Suprapubic skin (tissue), 4 donors: ENCODE data around the gene SDS. TPM values are rescaled to one million over a fixed set of nuclear protein-coding genes. Genes with fewer than 3 reads are reported as not detected.

Experiments
- DNase-seq, 2 donors: peaks; one replicate each; pipeline ENCODE4 v3.0.0-alpha.2; 2019; ENCODE audit warnings: low spot score in 2 of 2
- H3K27ac ChIP-seq: fragments of 200-600 bp; sonication (generic); one replicate; pipeline ENCODE4 v1.5.1; 2019
- H3K27me3 ChIP-seq: fragments of 200-600 bp; sonication (generic); one replicate; pipeline ENCODE4 v1.5.1; 2019
- H3K36me3 ChIP-seq: fragments of 200-600 bp; sonication (generic); one replicate; pipeline ENCODE4 v1.5.1; 2019
- H3K4me1 ChIP-seq: fragments of 200-600 bp; sonication (generic); one replicate; pipeline ENCODE4 v1.5.1; 2019
- H3K4me3 ChIP-seq: fragments of 200-600 bp; sonication (generic); one replicate; pipeline ENCODE4 v1.5.1; 2019; ENCODE audit warnings: mild to moderate bottlenecking
- H3K9me3 ChIP-seq: fragments of 200-600 bp; sonication (generic); one replicate; pipeline ENCODE4 v1.5.1; 2019
- EP300 ChIP-seq: sonication (generic); formaldehyde crosslinking; IDR thresholded peaks from one replicate; pipeline ENCODE4 v1.6.1; 2017; ENCODE audit warnings: antibody characterized with exemption
- POLR2A ChIP-seq, 2 donors: fragments of 450-650 bp; IDR thresholded peaks; one replicate each; pipeline ENCODE4 v1.6.1; 2017; ENCODE audit warnings: antibody characterized with exemption in 2 of 2, mild to moderate bottlenecking in 2 of 2, moderate library complexity in 2 of 2
- POLR2AphosphoS5 ChIP-seq, 3 donors: sonication (generic); formaldehyde crosslinking; IDR thresholded peaks; one replicate each; pipeline ENCODE4 v1.6.1; 2017; ENCODE audit warnings: antibody characterized with exemption in 3 of 3
- WGBS: methylation state at CpG from one replicate; pipeline ENCODE4 v1.1.5; 2018; 5-methylcytosine and 5-hydroxymethylcytosine counted together
- total RNA-seq, 4 donors: library from RNA; depleted of rRNA; stranded (reverse); fragments of >200 nt; gene quantifications; one replicate each; pipeline ENCODE4 v1.1.0, GENCODE V29; 2016
- TF ChIP-seq, protein P1 (sequence below), 2 donors: fragments of 200-600 bp in 1 of 2; fragments of 450-650 bp in 1 of 2; sonication (generic) in 1 of 2; IDR thresholded peaks; one replicate each; pipeline ENCODE4 v1.5.1; 2016 to 2019; ENCODE audit warnings: antibody characterized with exemption in 2 of 2, mild to moderate bottlenecking in 1 of 2, moderate library complexity in 1 of 2

Gene SDS
- total RNA-seq, 4 donors from 2014 or later, result 2.7 TPM; not detected in 3

DNA sequence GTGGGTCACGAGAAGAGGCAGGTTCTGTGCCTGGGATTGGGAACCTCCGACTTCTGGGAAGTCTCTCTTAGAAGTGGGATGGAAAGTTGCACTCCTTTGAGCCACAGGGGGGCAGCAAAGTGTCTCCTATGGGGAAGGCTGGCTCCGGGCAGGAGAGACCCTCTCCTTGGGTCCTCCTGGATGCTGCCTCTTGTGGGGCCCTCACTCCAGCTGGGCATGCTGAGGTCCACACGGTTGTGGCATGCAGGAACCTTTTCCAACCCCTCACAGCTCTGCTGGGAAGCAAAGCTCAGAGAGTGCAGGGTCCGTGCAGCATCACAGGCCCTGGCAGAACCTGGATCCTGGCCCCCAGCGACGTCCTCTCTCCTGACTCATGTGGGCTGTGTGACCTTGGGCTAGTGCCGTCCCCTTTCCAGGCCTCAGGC lies 35.9 kb upstream of the SDS start:
- no peak overlapping the region for H3K27ac ChIP-seq
- TF ChIP-seq POLR2A (IDR thresholded peaks at IDR 0.05) (no peak), EP300 (no peak), POLR2AphosphoS5 (IDR thresholded peaks at IDR 0.05) (no peak)
- TF ChIP-seq, protein P1, sequence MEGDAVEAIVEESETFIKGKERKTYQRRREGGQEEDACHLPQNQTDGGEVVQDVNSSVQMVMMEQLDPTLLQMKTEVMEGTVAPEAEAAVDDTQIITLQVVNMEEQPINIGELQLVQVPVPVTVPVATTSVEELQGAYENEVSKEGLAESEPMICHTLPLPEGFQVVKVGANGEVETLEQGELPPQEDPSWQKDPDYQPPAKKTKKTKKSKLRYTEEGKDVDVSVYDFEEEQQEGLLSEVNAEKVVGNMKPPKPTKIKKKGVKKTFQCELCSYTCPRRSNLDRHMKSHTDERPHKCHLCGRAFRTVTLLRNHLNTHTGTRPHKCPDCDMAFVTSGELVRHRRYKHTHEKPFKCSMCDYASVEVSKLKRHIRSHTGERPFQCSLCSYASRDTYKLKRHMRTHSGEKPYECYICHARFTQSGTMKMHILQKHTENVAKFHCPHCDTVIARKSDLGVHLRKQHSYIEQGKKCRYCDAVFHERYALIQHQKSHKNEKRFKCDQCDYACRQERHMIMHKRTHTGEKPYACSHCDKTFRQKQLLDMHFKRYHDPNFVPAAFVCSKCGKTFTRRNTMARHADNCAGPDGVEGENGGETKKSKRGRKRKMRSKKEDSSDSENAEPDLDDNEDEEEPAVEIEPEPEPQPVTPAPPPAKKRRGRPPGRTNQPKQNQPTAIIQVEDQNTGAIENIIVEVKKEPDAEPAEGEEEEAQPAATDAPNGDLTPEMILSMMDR (IDR thresholded peaks at IDR 0.05), result peak in 1 of 2 donors; percentile 22
- no peak overlapping the region for H3K4me3 ChIP-seq
- H3K27me3 ChIP-seq, result peaks cover 47% of the 10 kb centered on the region
- no peaks in the 10 kb centered on the region for H3K9me3 ChIP-seq
- no peaks in the 10 kb centered on the region for H3K36me3 ChIP-seq
- WGBS, result 46% methylated on average over 7 of the region's 8 CpGs
- no peaks in the 10 kb centered on the region for H3K4me1 ChIP-seq
- DNase-seq, result no peak

DNA sequence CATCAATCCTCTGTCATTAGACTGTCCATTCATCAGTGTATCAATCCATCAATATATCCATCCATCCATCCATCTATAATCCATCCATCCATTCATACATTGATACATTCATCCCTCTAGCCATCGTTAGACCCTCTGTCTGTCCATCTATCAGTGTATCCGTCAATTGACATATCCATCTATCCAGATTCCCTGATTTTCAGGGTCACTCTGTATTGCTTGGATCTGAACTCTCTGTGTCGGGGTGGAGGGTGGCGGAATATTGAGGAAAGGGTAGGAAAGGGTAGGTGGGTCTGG lies 35.6 kb upstream of the SDS start:
- WGBS, result 46% methylated on average over 4 of the region's 4 CpGs

DNA sequence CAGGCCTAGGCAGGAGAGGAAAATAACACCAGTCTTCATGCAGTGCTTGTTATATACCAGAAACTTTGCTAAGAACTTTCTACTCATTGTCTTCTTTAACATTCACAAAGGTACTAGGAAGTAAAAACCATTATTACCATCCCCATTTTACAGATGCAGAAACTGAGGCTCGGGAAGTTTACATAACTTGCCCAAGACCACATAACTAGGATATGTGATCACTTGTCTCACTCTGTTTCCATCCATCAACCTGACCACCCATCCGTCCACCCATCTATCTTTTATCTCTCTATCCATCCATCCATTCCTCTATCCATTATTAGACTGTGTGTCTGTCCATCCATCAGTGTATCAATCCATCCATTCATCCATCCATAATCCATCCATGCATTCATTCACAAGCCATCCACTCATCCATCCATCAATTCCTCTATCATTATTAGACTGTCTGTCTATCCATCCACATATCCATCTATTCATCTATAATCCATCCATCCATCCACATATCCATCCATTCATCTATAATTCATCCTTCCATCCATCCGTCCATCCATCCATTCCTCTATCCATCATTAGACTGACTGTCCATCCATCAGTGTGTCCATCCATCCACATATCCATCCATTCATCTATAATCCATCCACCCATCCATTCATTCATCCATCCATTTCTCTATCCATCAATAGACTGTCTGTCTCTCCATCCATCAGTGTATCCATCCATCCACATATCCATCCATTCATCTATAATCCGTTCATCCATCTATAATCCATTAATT lies 35.0 kb upstream of the SDS start:
- Histone ChIP-seq H3K9me3 (no peaks in the 10 kb centered on the region), H3K27ac (no peak overlapping the region), H3K4me3 (no peak overlapping the region), H3K4me1 (no peaks in the 10 kb centered on the region), H3K27me3 (peaks cover 41% of the 10 kb centered on the region), H3K36me3 (no peaks in the 10 kb centered on the region)
- WGBS, result 86% methylated on average over 4 of the region's 4 CpGs
- TF ChIP-seq POLR2A (IDR thresholded peaks at IDR 0.05), result no peak
- TF ChIP-seq, protein P1 (IDR thresholded peaks at IDR 0.05), result no peak
- no peak for TF ChIP-seq EP300
- no peak for TF ChIP-seq POLR2AphosphoS5 (IDR thresholded peaks at IDR 0.05)
- DNase-seq, result no peak

More for the DNA sequence above, 35.6 kb upstream of the SDS start:
- Histone ChIP-seq H3K27ac (no peak overlapping the region), H3K27me3 (peaks cover 46% of the 10 kb centered on the region), H3K36me3 (no peaks in the 10 kb centered on the region), H3K4me1 (no peaks in the 10 kb centered on the region), H3K4me3 (no peak overlapping the region), H3K9me3 (no peaks in the 10 kb centered on the region)
- TF ChIP-seq, protein P1 (IDR thresholded peaks at IDR 0.05), result no peak
- no peak for TF ChIP-seq POLR2AphosphoS5 (IDR thresholded peaks at IDR 0.05)
- no peak for TF ChIP-seq EP300
- TF ChIP-seq POLR2A (IDR thresholded peaks at IDR 0.05), result no peak
- no peak for DNase-seq

DNA sequence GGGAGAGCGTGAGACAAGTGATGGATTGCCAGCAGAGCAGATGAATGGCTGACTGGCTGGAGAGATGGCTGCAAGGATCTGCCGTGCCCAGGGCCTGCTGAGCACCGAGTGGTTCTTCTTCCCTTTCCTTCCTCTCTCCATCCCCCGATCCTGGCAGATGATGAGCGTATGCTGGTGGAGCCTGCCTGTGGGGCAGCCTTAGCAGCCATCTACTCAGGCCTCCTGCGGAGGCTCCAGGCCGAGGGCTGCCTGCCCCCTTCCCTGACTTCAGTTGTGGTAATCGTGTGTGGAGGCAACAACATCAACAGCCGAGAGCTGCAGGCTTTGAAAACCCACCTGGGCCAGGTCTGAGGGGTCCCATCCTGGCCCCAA lies 34.0 kb upstream of the SDS start:
- Histone ChIP-seq H3K4me1 (no peaks in the 10 kb centered on the region), H3K27ac (no peak overlapping the region), H3K27me3 (peaks cover 33% of the 10 kb centered on the region), H3K36me3 (no peaks in the 10 kb centered on the region), H3K9me3 (no peaks in the 10 kb centered on the region), H3K4me3 (no peak overlapping the region)
- no peak for DNase-seq
- TF ChIP-seq EP300, result no peak
- no peak for TF ChIP-seq POLR2A (IDR thresholded peaks at IDR 0.05)
- no peak for TF ChIP-seq POLR2AphosphoS5 (IDR thresholded peaks at IDR 0.05)
- WGBS, result 59% methylated on average over 7 of the region's 9 CpGs

DNA sequence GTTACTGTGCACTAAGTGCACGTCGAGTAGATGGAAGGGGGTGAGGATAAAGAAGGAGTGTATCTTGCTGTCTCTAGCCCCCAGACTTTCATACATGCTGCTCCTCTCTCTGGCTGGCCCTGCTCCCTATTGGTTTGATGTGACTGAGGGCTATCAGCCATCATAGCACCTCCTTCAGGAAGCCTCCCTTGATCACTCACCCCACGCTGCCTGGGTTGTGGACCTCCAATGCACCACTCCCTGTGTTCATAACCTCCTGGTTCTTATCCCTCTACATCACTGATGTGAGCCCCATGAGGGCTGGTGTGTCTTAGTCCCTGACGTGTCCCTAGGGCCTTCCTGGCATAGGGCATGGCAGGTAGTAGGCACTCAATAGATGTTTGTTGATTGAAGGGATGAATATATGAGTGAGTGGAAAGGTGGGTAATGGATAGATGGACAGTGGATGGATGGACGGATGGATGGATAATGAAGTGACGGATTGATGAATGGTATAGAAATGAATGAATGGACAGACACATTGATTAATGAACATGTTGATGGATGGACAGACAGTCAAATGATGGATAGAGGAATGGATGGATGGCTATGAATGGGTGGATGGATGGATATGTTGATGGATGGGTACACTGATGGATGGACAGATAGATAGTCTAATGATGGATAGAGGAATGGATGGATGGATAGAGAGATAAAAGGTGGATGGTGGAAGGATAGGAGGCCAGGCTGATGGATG lies 33.5 kb upstream of the SDS start:
- no peak overlapping the region for H3K27ac ChIP-seq
- WGBS, result 83% methylated on average over 6 of the region's 6 CpGs
- no peak for TF ChIP-seq POLR2AphosphoS5 (IDR thresholded peaks at IDR 0.05)
- TF ChIP-seq EP300, result no peak
- TF ChIP-seq, protein P1 (IDR thresholded peaks at IDR 0.05), result no peak
- no peak for TF ChIP-seq POLR2A (IDR thresholded peaks at IDR 0.05)
- H3K4me3 ChIP-seq, result no peak overlapping the region
- no peaks in the 10 kb centered on the region for H3K36me3 ChIP-seq
- H3K4me1 ChIP-seq, result no peaks in the 10 kb centered on the region
- H3K9me3 ChIP-seq, result no peaks in the 10 kb centered on the region
- peaks cover 30% of the 10 kb centered on the region for H3K27me3 ChIP-seq
- no peak for DNase-seq
